AG09319 (cell line): Measurements from ENCODE around the gene KRTAP10-9.

Source experiments
- DNase-seq: peaks from one replicate; pipeline ENCODE4 v3.0.0-alpha.2; 2010; ENCODE audit warnings: low read depth; ENCODE audit errors: extremely low read depth
- TF ChIP-seq, protein P1 (sequence below): IDR thresholded peaks from 2 replicates; pipeline ENCODE4 v1.5.1; 2011; ENCODE audit warnings: low read depth, mild to moderate bottlenecking, inconsistent platforms, low read length, moderate library complexity

KRTAP10-9 gene

DNA sequence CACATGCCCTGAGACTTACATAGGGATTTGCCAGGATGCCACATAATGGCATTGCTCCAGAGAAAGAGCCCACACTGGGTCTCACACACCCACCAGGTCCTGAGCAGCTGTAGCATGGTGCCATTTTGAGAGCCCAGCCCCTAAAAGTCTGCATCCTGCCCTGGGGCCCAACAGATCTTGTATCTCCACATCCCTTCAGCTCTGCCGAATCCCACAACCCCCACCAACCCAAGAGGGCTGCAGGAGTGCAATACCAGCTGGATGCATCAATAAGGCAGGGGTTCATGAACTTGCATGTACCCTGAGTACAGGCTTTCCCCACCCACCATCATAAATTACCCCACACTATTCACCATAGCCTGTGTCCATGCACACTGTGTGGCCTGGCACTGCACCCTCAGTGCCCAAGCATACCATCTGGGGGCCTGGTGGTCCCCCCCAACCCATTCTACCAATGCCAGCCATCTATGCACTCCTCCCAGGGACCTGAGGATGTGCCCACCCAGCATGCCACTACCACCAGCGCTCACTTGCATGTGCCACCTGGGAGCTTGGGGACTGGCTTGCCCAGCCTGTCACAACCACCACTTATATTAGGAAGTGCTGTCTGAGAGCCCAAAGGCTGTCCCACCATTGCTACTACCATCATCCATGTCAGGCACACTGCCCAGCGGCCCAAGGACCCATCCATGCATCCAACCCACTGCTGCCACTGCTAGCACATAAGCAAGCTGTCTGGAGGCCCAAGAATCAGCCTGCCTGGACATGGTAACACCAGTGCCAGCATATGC lies 43.9 kb downstream of the KRTAP10-9 start:
- no peak for DNase-seq
- TF ChIP-seq, protein P1, sequence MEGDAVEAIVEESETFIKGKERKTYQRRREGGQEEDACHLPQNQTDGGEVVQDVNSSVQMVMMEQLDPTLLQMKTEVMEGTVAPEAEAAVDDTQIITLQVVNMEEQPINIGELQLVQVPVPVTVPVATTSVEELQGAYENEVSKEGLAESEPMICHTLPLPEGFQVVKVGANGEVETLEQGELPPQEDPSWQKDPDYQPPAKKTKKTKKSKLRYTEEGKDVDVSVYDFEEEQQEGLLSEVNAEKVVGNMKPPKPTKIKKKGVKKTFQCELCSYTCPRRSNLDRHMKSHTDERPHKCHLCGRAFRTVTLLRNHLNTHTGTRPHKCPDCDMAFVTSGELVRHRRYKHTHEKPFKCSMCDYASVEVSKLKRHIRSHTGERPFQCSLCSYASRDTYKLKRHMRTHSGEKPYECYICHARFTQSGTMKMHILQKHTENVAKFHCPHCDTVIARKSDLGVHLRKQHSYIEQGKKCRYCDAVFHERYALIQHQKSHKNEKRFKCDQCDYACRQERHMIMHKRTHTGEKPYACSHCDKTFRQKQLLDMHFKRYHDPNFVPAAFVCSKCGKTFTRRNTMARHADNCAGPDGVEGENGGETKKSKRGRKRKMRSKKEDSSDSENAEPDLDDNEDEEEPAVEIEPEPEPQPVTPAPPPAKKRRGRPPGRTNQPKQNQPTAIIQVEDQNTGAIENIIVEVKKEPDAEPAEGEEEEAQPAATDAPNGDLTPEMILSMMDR: no peak

DNA sequence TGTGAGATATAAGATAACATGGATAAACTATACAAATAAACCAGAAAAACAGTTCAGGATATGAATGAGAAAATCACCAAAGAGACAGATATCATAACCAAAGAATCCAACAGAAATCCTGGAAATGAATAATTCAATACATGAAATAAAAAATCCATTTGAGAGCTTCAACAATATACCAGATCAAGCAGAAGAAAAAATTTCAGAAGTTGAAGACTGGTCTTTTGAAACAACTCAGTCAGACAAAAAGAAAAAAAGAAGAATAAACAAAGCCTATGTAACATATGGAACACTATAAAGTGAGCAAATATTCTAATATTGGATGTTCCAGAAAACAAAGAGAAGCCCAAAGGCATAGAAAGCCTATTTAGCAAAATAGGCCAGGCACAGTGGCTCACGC lies 45.0 kb downstream of the KRTAP10-9 start:
- TF ChIP-seq, protein P1: no peak
- DNase-seq: no peak

DNA sequence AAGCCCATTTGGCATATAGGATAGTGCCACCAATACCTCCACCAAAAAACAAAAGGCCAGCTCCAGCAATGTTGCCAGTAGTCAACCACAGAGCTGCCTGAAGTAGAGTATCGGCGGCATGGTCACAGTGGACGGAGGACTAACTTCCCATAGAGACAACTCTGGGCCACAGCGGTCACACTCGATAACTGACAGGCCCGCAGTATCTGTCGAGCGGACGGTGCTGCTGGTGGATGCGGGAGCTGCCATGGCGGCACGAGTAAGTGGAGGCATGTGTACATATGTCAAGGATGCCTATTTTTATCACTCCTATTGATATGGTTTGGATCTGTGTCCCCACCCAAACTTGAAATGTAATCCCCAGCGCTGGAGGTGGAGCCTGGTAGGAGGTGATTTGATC lies 51.0 kb downstream of the KRTAP10-9 start:
- no peak for DNase-seq
- TF ChIP-seq, protein P1: no peak
